A549 (cell line): ENCODE data around the gene VSIG4. TPM values are rescaled to one million over a fixed set of nuclear protein-coding genes. Genes with fewer than 3 reads are reported as not detected.

Experiments used
- ATAC-seq, 2 experiments: fragments of 200-7000 bp in 1 of 2; fragments of >200 bp in 1 of 2; cut with Nextera tagmentation in 1 of 2; cut with Tn5 transposase in 1 of 2; 3 replicates each; pipeline versions ENCODE4 v1.8.0 to v1.9.1; 2018 to 2020; ENCODE audit warnings: mild to moderate bottlenecking in 1 of 2, moderate library complexity in 1 of 2
- CTCF ChIA-PET: fragments of 300-600 bp; sonication (Branson Sonifier 250); formaldehyde crosslinking; extraction: SDS; loops from one replicate; lab custom pipeline; 2021; ENCODE audit warnings: antibody characterized with exemption, inconsistent platforms; lab: Yijun Ruan, JAX
- POLR2A ChIA-PET: fragments of 350-600 bp; formaldehyde crosslinking; extraction: SDS; loops from one replicate; lab custom pipeline; 2021; ENCODE audit warnings: antibody characterized with exemption, inconsistent platforms; lab: Yijun Ruan, JAX
- DNase-seq, 2 experiments: peaks; one replicate each; pipeline versions ENCODE4 v3.0.0 to v3.0.0-alpha.2; 2011 to 2016; ENCODE audit warnings: low read depth in 1 of 2, low spot score in 1 of 2
- FAIRE-seq: peaks from 2 replicates; lab custom pipeline; 2011; peaks lifted over from hg19 to GRCh38; lab: Jason Lieb, UNC
- H3K27ac ChIP-seq, 2 experiments: fragments of >200 bp; sonication (Bioruptor Twin); formaldehyde crosslinking; 3 replicates each; pipeline ENCODE4 v1.5.1; 2016 to 2017
- H3K4me1 ChIP-seq: fragments of >200 bp; sonication (Bioruptor Twin); formaldehyde crosslinking; 3 replicates; pipeline ENCODE4 v1.6.1; 2016
- H3K4me2 ChIP-seq: fragments of >200 bp; sonication (Bioruptor Twin); formaldehyde crosslinking; 3 replicates; pipeline ENCODE4 v1.6.1; 2016
- H3K4me3 ChIP-seq: fragments of >200 bp; sonication (Bioruptor Twin); formaldehyde crosslinking; 3 replicates; pipeline ENCODE4 v1.5.1; 2016
- H3K9me3 ChIP-seq: fragments of >200 bp; sonication (Bioruptor Twin); formaldehyde crosslinking; 3 replicates; pipeline ENCODE4 v1.6.1; 2016
- CBX2 ChIP-seq: fragments of 200-600 bp; sonication (generic); IDR thresholded peaks from 2 replicates; pipeline ENCODE4 v1.6.1; 2016; ENCODE audit warnings: low read depth, mild to moderate bottlenecking, borderline replicate concordance
- CHD2 ChIP-seq: fragments of 150-350 bp; IDR thresholded peaks from 2 replicates; pipeline ENCODE4 v1.6.1; 2014; ENCODE audit warnings: low read length; ENCODE audit not compliant: partially characterized antibody
- CHD4 ChIP-seq: fragments of 200-600 bp; sonication (generic); IDR thresholded peaks from 2 replicates; pipeline ENCODE4 v1.6.1; 2016; ENCODE audit warnings: antibody characterized with exemption, mild to moderate bottlenecking, borderline replicate concordance
- CTCF ChIP-seq: fragments of >200 bp; sonication (Bioruptor Twin); formaldehyde crosslinking; IDR thresholded peaks from 3 replicates; pipeline ENCODE4 v1.5.1; 2016
- ELK1 ChIP-seq: fragments of 150-350 bp; IDR thresholded peaks from 2 replicates; pipeline ENCODE4 v1.6.1; 2014; ENCODE audit warnings: low read depth, mild to moderate bottlenecking, low read length
- ESRRA ChIP-seq: fragments of 150-350 bp; IDR thresholded peaks from 2 replicates; pipeline ENCODE4 v1.6.1; 2014; ENCODE audit warnings: mild to moderate bottlenecking, low read length, borderline replicate concordance
- GATA3 ChIP-seq: IDR thresholded peaks from 2 replicates; pipeline ENCODE4 v1.6.1; 2012; ENCODE audit warnings: borderline replicate concordance
- HEYL ChIP-seq: fragments of 250-450 bp; sonication (Bioruptor Pico); IDR thresholded peaks from 2 replicates; pipeline ENCODE4 v1.8.0; 2021; ENCODE audit warnings: mild to moderate bottlenecking, moderate library complexity
- HMGXB4 ChIP-seq: fragments of 250-450 bp; sonication (Bioruptor Pico); IDR thresholded peaks from 2 replicates; pipeline ENCODE4 v1.5.0; 2021; ENCODE audit warnings: mild to moderate bottlenecking, moderate library complexity, borderline replicate concordance
- HOXB5 ChIP-seq: fragments of 250-450 bp; sonication (Bioruptor Pico); IDR thresholded peaks from 2 replicates; pipeline ENCODE4 v1.5.0; 2020; ENCODE audit warnings: mild to moderate bottlenecking, moderate library complexity
- JUNB ChIP-seq: fragments of >200 bp; sonication (Bioruptor Twin); formaldehyde crosslinking; IDR thresholded peaks from 2 replicates; pipeline ENCODE4 v1.6.1; 2016
- MAFK ChIP-seq: fragments of 450-650 bp; IDR thresholded peaks from 2 replicates; pipeline ENCODE4 v1.6.1; 2014; ENCODE audit not compliant: partially characterized antibody
- MAX ChIP-seq: IDR thresholded peaks from 2 replicates; pipeline ENCODE4 v1.6.1; 2012
- MAZ ChIP-seq: fragments of 150-350 bp; IDR thresholded peaks from 2 replicates; pipeline ENCODE4 v1.6.1; 2014; ENCODE audit warnings: antibody characterized with exemption, low read depth, low read length, borderline replicate concordance
- NPAS2 ChIP-seq: fragments of 250-450 bp; sonication (Bioruptor Pico); IDR thresholded peaks from 2 replicates; pipeline ENCODE4 v1.8.0; 2022; ENCODE audit warnings: mild to moderate bottlenecking, moderate library complexity, borderline replicate concordance
- NR3C1 ChIP-seq: fragments of >200 bp; sonication (Bioruptor Twin); formaldehyde crosslinking; IDR thresholded peaks from 3 replicates; pipeline ENCODE4 v1.6.1; 2017
- PBX3 ChIP-seq: IDR thresholded peaks from 2 replicates; pipeline ENCODE4 v1.6.1; 2012
- POLR2A ChIP-seq: IDR thresholded peaks from 2 replicates; pipeline ENCODE4 v1.6.1; 2012; ENCODE audit warnings: mild to moderate bottlenecking, low read length
- POLR2AphosphoS2 ChIP-seq: conservative IDR thresholded peaks from 2 replicates; pipeline ENCODE4 v1.6.1; 2012; ENCODE audit warnings: low read length, improper control_type of control experiment, inconsistent platforms
- RFX5 ChIP-seq: fragments of 450-650 bp; IDR thresholded peaks from 2 replicates; pipeline ENCODE4 v1.7.1; 2014; ENCODE audit warnings: antibody characterized with exemption, mild to moderate bottlenecking, moderate library complexity
- RNF2 ChIP-seq: fragments of 200-600 bp; sonication (generic); IDR thresholded peaks from 2 replicates; pipeline ENCODE4 v1.6.1; 2016; ENCODE audit warnings: low read depth, mild to moderate bottlenecking, antibody characterized with exemption, moderate library complexity, borderline replicate concordance
- TFCP2L1 ChIP-seq: fragments of 250-450 bp; sonication (Bioruptor Pico); IDR thresholded peaks from 2 replicates; pipeline ENCODE4 v1.5.0; 2021; ENCODE audit warnings: mild to moderate bottlenecking
- ZSCAN20 ChIP-seq: fragments of 250-450 bp; sonication (Bioruptor Pico); IDR thresholded peaks from 2 replicates; pipeline ENCODE4 v1.8.0; 2022; ENCODE audit warnings: mild to moderate bottlenecking, moderate library complexity
- WGBS: methylation state at CpG from one replicate; pipeline ENCODE4 v1.1.6; 2017; ENCODE audit errors: missing lambda C conversion rate; 5-methylcytosine and 5-hydroxymethylcytosine counted together
- polyA plus RNA-seq, 4 experiments: library from polyadenylated mRNA; depleted of rRNA in 3 of 4; stranded (reverse); fragments of >200 nt; fragmentation: RNase III in 1 of 4; extraction: RNeasy Plus Mini Kit Qiagen cat#74134 plus additional on column Dnase treatment in 1 of 4; gene quantifications; 2 replicates in 3 of 4; 3 replicates in 1 of 4; pipeline ENCODE4 v1.2.3, GENCODE V29; 2011 to 2017

VSIG4 gene
- polyA plus RNA-seq, 2 of the 4 experiments (the other 2 are of a cell fraction): not detected

GRCh38 chrX:66015152-66015831 is 24.6 kb downstream of the VSIG4 start:
- no peaks in the 10 kb centered on the region for H3K9me3 ChIP-seq
- no peak overlapping the region for H3K27ac ChIP-seq
- no peak for FAIRE-seq
- no peaks in the 10 kb centered on the region for H3K4me1 ChIP-seq
- no peak overlapping the region for H3K4me3 ChIP-seq
- no peak for TF ChIP-seq POLR2A
- TF ChIP-seq HOXB5 (CRISPR knock-in tag): no peak
- no peak for TF ChIP-seq MAX
- TF ChIP-seq NR3C1: no peak
- no peak for TF ChIP-seq CBX2
- TF ChIP-seq CTCF: no peak
- TF ChIP-seq POLR2AphosphoS2: no peak
- no peak for TF ChIP-seq HEYL (CRISPR knock-in tag)
- TF ChIP-seq CHD2: no peak
- no peak for TF ChIP-seq NPAS2 (CRISPR knock-in tag)
- TF ChIP-seq TFCP2L1: no peak
- TF ChIP-seq ELK1: no peak
- TF ChIP-seq, all 56 proteins: peak for 0
- WGBS: 14% methylated on average over 2 of the region's 2 CpGs
- ChIA-PET CTCF (no interaction called here), POLR2A (no interaction called here)
- DNase-seq (no peak), ATAC-seq (no peak)
- H3K4me2 ChIP-seq: no peak overlapping the region

- Histone ChIP-seq H3K4me1 (no peaks in the 10 kb centered on the region), H3K9me3 (no peaks in the 10 kb centered on the region), H3K4me3 (no peak overlapping the region), H3K4me2 (no peak overlapping the region), H3K27ac (no peak overlapping the region)
- ChIA-PET CTCF (no interaction called here), POLR2A (no interaction called here)
- DNase-seq: no peak
- no peak for FAIRE-seq
- TF ChIP-seq POLR2A (no peak), MAFK (no peak), ESRRA (no peak), RFX5 (no peak), PBX3 (no peak), RNF2 (no peak), NR3C1 (no peak), CHD4 (no peak), ZSCAN20 (CRISPR knock-in tag) (no peak), HOXB5 (CRISPR knock-in tag) (no peak), JUNB (no peak), MAZ (no peak), GATA3 (no peak), HMGXB4 (CRISPR knock-in tag) (no peak)
- no peak for ATAC-seq
- WGBS: 0% methylated on average over 1 of the region's 1 CpG
These were observed 25.3 kb downstream of the VSIG4 start for GRCh38 chrX:66014556-66014955.
